ENCODE measurements around the gene GUCY1A1.
A peak's percentile ranks its signal among the peaks of the same experiment; 100 is the strongest.

The GUCY1A1 gene

GRCh38 chr4:155658681-155659064, 8.0 kb upstream of the GUCY1A1 start:
- Histone ChIP-seq H3K27ac (no peak overlapping the region), H3K4me3 (no peak overlapping the region)
- DNase-seq (ENCODE audit: low spot score): no peak
- no peak for TF ChIP-seq CTCF (IDR thresholded peaks at IDR 0.05)

- no peak for TF ChIP-seq CTCF (IDR thresholded peaks at IDR 0.05)
- H3K4me3 ChIP-seq: no peak overlapping the region
- no peak for DNase-seq (ENCODE audit: low spot score)
- H3K27ac ChIP-seq: no peak overlapping the region
Measured at GRCh38 chr4:155659176-155659575, 7.5 kb upstream of the GUCY1A1 start.

DNA sequence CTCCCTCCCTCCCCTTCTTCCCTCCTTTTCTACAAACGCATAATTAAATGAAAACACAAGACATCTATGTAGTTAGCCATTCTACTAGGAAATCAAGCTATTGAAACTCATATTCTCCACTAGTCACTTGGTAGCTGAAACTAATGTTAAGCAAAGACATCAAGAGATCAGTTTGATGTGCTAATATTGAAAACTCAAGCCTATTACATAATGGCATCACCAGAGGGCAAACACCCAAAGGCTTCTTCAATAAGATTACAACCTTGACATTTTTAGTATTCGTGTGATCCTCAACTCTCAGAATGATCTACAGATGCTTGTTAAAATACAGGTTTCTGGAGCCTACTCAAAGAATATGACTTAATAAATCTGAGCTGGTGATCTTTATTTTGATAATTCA, 6.2 kb upstream of the GUCY1A1 start:
- TF ChIP-seq CTCF (IDR thresholded peaks at IDR 0.05): no peak
- Histone ChIP-seq H3K4me3 (no peak overlapping the region), H3K27ac (no peak overlapping the region)
- DNase-seq (ENCODE audit: low spot score): no peak

- Histone ChIP-seq H3K27ac (no peak overlapping the region), H3K4me3 (no peak overlapping the region)
- DNase-seq (ENCODE audit: low spot score): no peak
- TF ChIP-seq CTCF (IDR thresholded peaks at IDR 0.05): no peak
Measured at GRCh38 chr4:155665054-155665453, 1.6 kb upstream of the GUCY1A1 start.

DNA sequence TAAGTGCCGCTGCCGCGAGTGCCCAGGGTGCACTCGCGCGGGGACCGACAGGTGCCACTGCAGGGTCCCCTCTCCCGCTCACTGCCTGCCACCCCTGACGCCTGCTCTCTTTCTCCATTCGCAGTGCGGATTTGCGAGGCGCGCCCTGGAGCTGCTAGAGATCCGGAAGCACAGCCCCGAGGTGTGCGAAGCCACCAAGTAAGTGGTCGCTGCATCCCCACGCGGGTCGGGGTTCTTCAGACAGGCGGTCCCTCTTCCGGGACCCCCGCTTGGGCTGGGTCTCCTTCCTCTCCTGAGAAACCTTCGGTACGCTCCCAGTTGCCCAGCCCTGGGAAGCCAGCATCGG, 547 bp downstream of the GUCY1A1 start:
- Histone ChIP-seq H3K4me3 (peak overlapping the region; percentile 96), H3K27ac (peak overlapping the region; percentile 92 to 94)
- TF ChIP-seq CTCF (IDR thresholded peaks at IDR 0.05): no peak
- peak; percentile 85 for DNase-seq (ENCODE audit: low spot score)

- DNase-seq (ENCODE audit: low spot score): peak; percentile 77
- peak overlapping the region; percentile 96 for H3K4me3 ChIP-seq
- no peak for TF ChIP-seq CTCF (IDR thresholded peaks at IDR 0.05)
- peak overlapping the region; percentile 92 to 94 for H3K27ac ChIP-seq
Measured at GRCh38 chr4:155667568-155668511, 1.2 kb downstream of the GUCY1A1 start.

GRCh38 chr4:155668707-155669220, 2.1 kb downstream of the GUCY1A1 start:
- Histone ChIP-seq H3K4me3 (peak overlapping the region; percentile 96), H3K27ac (peak overlapping the region; percentile 49 to 92)
- DNase-seq (ENCODE audit: low spot score): no peak

More at GRCh38 chr4:155668707-155669220, 2.1 kb downstream of the GUCY1A1 start:
- no peak for TF ChIP-seq CTCF (IDR thresholded peaks at IDR 0.05)
